CD4-positive, alpha-beta T cell treated with Interleukin-6 for 4 hours (primary cell): ENCODE results near the gene NFATC3.

Experiments used
- DNase-seq: peaks from one replicate; pipeline ENCODE4 v3.0.0-alpha.2; 2020; ENCODE audit warnings: mixed read lengths

The NFATC3 gene

DNA sequence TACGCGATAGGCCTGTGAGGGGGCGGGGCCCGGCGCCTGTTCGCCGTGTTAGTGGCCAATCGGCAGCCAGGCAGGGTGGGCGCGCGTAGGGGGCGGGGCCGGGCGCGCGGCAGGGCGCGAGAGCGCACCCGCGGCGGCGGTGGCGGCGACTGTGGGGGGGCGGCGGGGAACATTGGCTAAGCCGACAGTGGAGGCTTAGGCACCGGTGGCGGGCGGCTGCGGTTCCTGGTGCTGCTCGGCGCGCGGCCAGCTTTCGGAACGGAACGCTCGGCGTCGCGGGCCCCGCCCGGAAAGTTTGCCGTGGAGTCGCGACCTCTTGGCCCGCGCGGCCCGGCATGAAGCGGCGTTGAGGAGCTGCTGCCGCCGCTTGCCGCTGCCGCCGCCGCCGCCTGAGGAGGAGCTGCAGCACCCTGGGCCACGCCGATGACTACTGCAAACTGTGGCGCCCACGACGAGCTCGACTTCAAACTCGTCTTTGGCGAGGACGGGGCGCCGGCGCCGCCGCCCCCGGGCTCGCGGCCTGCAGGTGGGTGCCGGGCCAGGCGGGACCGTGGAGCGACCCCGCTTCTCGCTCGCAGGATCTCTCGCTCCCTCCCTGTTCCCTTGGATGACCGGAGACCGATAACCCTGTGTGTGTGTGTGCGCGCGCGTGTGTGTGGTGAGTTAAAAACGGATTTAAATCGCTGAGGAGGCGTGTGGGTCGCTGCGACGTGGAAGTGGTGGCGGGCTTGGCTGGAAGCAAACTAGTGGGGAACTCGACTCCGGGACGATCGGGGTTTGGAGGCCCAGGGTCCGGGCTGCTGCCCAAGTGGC, at the start of gene NFATC3:
TSS of gene NFATC3 (plus strand) at position 112 of the 813 bp plus-strand sequence. CDS start at position 424, 312 bp downstream.
- DNase-seq: peak; percentile 100

DNA sequence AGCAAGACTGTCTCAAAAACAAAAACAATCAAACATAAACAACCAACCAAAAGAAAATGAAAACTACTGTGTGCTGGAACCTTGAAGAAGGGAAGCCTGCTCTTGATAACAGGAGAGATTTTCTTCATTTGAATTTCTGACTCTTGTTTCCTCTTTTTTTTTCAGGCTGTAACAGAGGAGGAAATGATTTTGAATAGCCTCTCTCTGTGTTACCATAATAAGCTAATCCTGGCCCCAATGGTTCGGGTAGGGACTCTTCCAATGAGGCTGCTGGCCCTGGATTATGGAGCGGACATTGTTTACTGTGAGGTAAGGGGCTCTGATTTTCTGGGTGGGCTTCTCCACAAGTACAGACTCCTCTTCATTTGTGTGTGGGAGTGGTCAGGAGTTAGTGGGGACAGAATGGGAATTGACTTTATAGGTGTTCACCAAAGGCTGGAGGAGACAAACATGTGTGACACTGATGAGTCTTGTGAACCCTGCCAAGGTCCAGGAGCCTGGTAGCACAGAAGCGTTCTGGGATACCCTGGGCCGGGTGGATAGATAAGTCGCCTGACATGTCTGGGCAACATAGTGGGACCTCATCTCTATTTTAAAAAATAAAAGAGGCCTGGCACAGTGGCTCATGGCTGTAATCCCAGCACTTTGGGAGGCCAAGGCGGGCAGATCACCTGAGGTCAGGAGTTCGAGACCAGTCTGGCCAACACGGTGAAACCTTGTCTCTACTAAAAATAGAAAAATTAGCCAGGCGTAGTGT, 47.2 kb upstream of the NFATC3 start:
- DNase-seq: no peak

DNA sequence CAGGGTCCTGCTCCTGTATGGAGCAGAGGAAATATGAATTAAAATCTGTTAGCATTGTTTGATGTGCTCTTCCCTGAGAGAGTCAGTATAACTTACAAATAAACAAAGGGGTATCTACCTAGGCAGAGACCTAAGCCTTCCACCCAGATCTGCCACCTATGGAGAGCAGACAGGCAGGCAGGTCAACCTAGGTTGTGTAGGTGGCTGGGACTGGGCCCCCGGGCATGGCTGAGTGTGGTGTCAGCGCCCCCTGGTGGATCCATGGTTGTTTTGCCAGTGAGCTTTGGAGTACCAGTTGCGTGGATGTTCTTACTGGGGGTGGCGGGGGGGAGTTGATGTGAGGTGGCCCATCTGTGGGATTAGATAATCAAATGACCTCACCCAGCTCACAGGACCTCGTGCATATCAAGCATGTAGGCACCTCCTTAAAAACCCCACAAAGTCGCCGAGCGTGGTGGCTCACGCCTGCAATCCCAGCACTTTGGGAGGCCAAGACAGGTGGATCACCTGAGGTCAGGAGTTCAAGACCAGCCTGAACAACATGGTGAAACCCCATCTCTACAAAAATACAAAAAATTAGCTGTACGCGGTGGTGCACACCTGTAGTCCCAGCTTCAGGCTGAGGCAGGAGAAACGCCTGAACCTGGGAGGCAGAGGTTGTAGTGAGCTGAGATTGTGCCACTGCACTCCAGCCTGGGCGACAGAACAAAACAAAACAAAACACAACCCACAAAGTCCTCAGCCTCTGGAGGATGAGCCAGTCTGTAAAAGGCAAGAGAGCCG, 44.5 kb upstream of the NFATC3 start:
- peak; percentile 94 for DNase-seq

DNA sequence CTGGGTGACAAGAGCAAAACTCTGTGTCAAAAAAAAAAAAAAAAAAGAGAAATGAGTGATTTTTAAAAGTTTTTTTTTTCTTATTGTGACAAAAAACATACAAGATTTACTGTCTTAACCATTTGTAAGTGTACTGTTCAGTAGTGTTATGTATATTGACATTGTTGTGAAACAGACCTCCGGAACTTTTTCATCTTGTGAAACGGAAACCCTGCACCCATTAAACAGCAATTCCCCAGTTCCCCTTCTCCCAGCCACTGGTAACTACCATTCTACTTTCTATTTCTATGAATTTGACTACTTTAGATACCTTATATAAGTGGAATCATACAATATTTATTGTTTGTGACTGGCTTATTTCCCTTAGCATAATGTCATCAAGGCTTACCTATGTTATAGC, 43.4 kb upstream of the NFATC3 start:
- no peak for DNase-seq

DNA sequence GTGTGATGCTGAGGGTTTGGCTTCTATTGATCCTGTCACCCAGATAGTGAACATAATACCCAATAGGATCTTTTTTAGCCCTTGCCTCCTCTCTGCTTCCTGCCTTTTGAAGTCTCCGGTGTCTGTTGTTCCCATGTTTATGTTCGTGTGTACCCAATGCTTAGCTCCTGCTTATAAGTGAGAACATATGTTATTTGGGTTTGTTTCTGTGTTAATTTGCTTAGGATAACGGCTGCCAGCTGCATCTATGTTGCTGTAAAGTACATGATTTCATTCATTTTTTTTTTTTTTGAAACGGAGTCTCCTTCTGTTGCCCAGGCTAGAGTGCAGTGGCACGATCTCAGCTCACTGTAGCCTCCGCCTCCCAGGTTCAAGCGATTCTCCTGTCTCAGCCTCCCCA, 39.1 kb upstream of the NFATC3 start:
- no peak for DNase-seq

DNA sequence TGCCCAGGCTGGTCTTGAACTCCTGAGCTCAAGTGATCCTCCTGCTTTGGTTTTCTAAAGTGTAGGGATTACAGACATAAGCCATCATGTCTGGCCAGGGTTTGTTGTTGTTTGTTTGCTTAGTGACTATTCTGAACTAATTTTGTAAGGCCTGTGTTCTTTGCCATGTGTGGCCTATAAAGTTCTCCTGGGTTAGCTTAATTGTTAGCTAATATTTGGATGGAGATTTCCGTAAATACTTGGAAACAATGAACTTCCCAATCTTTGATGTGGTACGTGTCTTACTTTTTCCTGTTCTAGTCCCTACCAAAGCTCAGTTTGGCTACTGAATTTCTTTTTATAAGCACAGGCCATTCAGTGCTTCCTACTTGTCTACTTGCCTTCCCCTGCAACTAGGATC, 37.2 kb upstream of the NFATC3 start:
- DNase-seq: no peak

DNA sequence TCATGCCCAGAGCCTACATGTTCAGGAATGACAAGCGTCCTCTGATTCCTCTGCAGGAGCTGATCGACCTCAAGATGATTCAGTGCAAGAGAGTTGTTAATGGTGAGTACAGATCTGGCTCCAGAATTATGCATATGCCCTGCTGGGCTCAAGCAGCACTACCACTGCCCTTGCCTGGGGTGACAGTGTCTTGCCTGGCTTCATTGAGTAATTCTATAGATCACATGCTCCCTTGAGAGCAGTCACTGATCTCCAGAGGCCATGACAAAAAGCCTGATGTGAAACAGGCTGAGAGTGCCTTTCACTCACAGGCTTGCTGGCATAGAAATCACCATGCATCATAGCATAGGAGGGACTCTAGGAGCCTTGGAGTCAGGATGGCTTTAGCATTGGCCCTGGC, 35.7 kb upstream of the NFATC3 start:
- no peak for DNase-seq

DNA sequence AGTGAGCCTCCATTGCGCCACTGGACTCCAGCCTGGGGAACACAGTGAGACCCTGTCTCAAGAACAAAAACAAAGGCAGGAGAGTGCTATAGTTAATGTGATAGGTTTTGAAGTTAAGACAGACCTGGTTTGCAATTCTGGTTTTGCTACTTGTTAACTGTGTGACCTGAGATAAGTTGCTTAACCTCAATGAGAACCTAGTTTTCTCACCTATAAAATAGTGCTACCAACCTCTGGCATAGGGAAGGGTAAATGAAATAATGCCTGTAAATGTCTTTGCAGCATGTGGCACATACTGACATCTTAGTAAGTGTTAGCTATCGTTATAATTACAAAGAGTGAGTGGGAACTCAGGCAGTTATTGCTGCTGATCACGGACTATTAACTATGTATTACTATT, 29.8 kb upstream of the NFATC3 start:
- DNase-seq: no peak

DNA sequence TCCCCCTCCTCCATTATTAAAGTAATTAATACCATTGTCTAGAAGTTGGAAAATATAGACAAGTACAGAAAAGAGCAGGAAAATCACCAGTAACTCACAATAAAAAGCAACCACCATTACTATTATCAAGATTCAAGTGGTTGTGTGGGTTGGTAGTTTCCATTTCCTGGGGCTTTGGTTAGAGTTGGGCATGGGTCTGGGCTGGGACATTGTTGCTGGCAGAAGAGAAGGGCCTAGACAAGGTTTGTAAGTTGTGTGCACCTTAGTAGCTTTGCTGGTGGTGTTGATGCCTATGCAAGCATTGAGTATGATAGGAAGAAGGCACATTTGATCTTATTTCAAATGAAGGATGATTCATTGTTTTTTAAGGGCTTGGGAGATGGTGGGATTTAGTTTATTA, 25.4 kb upstream of the NFATC3 start:
- no peak for DNase-seq

DNA sequence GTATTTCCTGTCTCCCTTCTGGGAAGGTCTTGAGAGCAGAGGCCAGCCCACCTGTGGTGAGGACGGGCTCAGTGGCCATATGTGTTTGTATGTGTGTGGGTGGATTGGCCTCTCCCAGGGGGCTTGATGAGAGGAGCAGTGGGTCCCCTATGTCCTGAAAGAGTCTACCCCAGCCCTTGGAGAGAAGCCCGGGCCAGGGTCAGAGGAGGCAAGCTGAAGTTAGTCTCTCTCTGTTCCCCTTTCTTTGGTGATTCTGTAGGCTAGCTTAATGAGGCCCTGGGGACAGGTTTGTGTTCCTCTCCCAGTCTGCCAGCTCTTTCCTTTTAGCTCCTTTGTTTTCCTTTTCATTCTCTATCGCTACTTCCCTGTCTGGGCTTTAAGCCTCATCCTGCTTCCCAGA, 23.8 kb upstream of the NFATC3 start:
- DNase-seq: no peak

DNA sequence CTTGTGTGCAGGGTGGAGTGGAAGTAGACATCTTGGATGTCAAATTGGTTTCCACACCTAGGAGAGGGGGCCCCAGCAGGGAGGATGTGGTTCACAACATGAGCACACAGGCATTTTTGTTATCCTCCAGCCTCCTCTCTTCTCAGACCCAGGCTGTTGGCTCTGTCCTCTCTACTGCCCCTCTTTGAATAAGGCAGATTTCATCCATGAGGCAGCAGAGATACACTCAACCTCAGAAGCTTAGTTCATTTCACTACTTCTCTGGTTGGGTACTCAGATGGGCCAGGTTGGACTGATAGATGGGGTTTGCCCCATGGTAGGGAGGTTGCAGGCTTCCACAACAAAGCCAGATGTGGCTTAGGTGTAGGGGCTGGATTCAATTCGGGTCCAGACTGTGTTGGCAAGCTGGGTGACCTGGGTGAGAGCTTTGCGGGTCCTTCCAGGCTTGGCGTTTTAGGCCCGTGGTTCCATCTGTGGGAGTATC, 22.2 kb upstream of the NFATC3 start:
- peak; percentile 50 for DNase-seq

DNA sequence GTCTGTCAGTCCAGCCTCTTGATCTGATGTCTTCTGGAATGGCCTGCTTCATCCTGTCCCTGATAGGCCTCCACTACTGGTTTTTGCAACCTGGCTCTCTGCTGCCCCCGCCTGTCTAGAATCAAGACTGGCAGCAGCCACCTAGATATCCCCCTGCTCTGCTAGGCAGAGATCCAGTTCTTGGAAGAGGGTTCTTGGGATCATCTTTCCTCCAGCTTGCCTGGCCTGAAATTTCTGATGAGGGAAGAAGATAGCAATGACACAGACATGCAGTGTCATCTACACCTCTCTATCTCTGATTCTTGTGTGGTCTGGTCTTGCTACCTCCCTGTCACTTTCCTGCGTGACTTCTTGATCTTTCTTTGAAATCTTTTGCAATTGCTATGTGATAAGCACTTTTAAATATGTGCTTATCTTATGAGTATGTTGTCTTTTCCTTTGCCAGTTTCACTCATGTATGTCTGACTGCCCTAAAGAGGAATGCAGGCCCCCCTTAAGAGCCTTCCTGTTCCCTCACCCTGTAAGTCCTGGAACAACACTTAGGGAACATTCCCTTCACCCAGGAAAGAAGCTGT, 20.3 kb upstream of the NFATC3 start:
- peak; percentile 83 for DNase-seq

DNA sequence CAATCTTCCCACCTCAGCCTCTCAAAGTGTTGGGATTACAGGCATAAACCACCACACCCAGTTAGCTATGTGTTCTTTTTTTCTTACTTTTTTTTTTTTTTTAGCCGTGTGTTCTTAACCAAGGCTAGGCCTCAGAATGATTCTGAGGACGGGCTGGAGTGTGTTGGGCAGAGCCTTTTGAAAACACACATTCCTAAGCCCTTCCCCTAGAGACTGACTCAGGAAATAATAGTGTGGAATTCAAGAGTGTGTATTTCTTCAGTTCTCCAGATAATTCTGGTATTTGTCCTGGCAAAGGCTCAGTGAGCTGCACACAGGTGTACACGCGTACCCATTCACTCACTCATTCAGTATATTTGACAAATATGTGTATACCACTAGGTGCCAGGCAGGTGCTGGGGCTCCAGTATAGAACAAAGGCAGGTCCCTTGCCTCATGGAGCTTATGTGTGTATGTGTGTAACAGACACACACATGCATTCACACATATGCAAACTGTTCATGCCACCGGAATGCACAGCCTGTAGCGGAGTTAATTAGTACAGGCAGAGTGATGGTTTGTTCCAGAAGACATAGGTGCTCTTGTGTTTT, 19.4 kb upstream of the NFATC3 start:
- no peak for DNase-seq

DNA sequence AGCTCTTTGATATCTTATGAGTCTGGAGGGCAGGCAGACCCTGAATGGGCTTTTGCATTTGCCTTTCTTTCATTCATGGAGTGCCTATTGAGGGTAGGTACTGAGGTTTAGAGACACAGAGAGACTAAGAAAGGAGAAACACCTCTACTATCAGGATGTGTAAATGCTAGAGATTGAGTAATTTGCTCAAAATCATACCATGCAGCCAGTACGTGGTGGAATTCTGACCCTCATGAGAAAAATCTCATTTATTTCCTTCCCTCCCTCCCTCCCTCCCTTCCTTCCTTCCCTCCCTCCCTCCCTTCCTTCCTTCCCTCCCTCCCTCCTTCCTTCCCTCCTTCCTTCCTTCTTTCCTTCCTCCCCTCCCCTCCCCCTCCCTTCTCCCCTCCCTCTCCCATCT, 18.4 kb upstream of the NFATC3 start:
- DNase-seq: no peak

DNA sequence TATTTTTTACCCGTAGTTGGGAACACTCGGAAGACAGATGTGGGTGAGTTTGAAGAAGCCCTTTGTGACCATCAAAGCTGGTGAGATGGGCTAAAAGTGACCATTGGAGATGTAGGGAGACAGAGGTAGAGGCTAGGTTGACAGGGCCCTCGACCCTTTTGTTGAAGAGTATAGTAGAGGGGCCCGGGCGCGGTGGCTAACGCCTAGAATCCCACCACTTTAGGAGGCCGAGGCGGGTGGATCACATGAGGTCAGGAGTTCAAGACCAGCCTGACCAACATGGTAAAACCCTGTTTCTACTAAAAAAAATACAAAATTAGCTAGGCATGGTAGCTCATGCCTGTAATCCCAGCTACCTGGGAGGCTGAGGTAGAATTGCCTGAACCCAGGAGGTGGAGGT, 16.2 kb upstream of the NFATC3 start:
- no peak for DNase-seq

DNA sequence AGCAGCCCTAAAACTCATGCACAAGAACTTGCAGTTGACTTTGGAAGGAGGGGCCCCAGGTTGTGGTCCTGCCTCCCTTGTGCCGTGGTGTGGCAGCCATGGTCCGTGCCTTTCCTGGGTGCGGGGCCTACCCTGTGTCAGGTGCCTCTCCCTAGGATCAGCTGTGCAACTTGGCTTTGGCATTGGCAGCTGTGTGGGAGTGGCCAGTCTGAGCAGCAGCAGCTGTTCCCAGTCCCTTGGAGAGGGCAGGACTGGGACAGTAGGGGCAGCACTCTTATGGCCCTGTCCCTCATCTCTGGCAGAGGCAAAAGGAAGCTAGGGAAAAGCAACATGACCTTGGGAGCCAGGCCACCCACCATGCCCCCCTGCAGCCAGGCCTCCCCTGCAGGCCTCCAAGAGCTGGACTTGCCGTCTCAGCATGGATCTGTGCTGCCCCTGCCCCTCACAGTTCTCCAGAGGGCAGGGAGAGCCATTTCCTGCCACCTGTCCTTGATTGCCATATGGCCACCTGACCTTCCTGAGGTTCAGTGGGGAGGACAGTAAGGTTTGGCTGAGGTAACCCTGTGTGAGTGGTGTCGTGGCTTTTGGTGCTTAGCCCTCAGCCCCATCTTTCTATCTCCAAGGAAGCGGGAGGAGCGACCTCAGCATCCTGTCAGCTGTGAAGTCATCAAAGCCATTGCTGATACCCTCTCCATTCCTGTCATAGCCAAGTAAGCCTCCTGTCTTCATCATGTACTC, 15.5 kb upstream of the NFATC3 start:
- DNase-seq: peak; percentile 72

DNA sequence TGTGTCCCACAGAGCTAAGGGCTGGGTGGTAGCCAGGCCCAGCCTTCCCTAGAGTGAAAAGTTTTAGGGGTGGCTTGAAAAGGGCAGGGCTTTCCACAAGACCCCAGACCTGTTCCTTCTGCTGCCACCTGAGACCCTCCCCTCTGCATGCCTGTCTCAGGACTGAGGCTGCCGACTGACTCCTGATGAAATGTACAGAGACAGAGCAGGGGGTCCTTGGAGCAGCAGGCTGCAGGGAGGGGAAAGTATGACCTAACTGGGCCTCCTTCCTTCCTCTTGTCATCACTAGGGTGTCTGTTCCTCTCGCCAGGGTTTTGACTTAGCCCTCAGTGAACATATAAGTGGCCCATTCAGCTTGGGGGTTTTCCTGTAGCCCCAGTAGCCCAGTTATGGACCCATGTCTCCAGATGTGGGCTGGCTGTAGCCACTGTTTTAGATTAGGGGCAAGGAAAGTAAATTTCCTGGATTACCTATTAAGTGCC, 14.9 kb upstream of the NFATC3 start:
- DNase-seq: no peak

DNA sequence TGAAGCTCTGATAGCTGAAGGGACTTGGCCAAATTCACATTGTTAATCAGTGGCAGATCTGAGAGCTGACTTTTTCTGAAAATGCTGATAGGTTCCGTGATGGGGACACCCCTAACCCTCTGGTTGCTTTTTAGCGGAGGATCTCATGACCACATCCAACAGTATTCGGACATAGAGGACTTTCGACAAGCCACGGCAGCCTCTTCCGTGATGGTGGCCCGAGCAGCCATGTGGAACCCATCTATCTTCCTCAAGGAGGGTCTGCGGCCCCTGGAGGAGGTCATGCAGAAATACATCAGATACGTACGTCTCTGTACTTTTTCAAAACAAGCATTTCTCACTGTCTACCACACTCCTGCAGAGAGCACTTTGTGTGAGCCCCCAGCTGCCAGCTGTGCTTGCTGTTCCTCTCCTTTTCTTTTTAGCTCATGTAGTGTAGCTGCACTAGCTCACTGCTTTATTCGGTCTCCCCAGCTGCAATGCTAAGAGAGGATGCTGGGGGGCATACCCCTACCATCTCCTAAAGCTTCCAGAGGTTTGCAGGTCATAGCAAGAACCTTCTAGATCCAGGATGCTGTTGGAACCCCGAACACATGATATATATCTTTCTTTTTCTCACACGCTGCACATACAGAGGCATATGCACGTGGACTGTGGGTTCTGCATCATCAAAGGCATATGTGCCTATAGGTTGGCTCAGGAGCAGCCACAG, 14.2 kb upstream of the NFATC3 start:
- DNase-seq: peak; percentile 29

DNA sequence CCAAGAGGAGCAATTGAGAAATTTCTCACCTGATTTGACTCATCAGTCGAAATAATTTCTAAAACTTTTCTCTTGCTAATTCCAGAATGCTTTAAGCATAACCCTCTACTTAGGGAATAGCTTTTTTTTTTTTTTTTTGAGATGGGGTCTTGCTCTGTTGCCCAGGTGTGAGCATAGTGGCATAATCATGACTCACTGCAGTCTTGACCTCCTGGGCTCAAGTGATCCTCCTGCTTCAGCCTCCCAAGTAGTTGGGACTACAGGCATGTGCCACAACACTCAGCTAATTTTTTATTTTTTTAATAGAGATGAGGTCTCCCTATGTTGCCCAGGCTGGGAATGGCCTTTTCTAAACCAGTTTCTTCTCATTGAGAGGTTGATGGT, 13.7 kb upstream of the NFATC3 start:
- no peak for DNase-seq

DNA sequence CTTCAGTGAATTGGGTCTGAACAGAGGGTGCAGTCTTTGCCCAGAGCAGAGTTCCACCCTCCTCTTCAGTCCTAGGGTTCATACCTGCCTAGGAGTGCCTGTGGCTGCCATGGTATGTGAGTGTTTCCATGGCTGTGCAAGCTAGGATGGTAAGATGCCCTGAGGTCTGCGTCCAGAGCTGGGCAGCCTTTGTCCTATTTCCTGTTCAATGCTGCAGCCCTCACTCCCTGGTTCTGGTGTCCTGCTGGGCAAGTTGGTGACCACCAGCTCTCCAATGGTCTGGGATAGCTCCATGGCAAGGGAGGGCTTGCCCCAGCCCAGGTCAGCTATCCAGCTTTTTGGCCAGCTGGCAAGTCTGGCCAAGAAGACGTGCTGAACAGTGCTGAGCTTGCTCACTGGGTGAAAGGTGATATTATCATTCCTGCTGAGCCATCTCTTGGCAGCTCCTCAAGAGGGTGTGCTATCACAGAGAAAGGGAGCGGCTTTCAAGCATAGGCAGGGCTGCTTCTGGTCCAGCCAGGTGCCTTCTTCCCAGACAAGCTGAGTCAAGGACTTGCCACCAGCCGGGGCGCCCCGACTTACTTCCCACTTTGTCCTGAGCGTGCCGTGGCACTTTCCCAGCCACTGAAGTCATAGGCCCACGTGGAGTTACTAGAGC, 13.0 kb upstream of the NFATC3 start:
- DNase-seq: no peak
